HepG2 (cell line): ENCODE results near the gene ANKHD1. TPM values are rescaled to one million over a fixed set of nuclear protein-coding genes. Genes with fewer than 3 reads are reported as not detected.

ENCODE experiments used
- ATF7-NPFF ChIP-seq: sonication (generic); formaldehyde crosslinking; IDR thresholded peaks from 2 replicates; pipeline ENCODE4 v1.8.1; 2023; ENCODE audit warnings: mild to moderate bottlenecking, low read depth, missing genetic modification reagents, moderate library complexity
- CAMTA2 ChIP-seq: sonication (generic); formaldehyde crosslinking; IDR thresholded peaks from 2 replicates; pipeline ENCODE4 v1.4.0; 2020; ENCODE audit warnings: mild to moderate bottlenecking, missing genetic modification reagents, borderline replicate concordance
- CBX5 ChIP-seq: sonication (generic); formaldehyde crosslinking; IDR thresholded peaks from 2 replicates; pipeline ENCODE4 v1.4.0; 2020; ENCODE audit warnings: missing genetic modification reagents, borderline replicate concordance
- TBX3 ChIP-seq: fragments of 450-650 bp; IDR thresholded peaks from 2 replicates; pipeline ENCODE4 v1.6.1; 2017; ENCODE audit warnings: antibody characterized with exemption, mild to moderate bottlenecking, inconsistent platforms, borderline replicate concordance
- ZNF318 ChIP-seq: sonication (generic); formaldehyde crosslinking; IDR thresholded peaks from 2 replicates; pipeline ENCODE4 v1.4.0; 2020; ENCODE audit warnings: mild to moderate bottlenecking, missing genetic modification reagents
- ZNF674 ChIP-seq: sonication (generic); formaldehyde crosslinking; IDR thresholded peaks from 2 replicates; pipeline ENCODE4 v1.5.0; 2020; ENCODE audit warnings: low read depth, mild to moderate bottlenecking, missing genetic modification reagents
- ZNF792 ChIP-seq: IDR thresholded peaks from 2 replicates; pipeline ENCODE4 v1.6.1; 2016
- polyA plus RNA-seq, 8 experiments: library from polyadenylated mRNA; depleted of rRNA in 3 of 8; stranded (reverse) in 7 of 8; unstranded in 1 of 8; fragments of >200 nt; fragmentation: Illumina TruSeq in 4 of 8; extraction: Trizol in 4 of 8; gene quantifications; 2 replicates each; pipeline versions ENCODE4 v1.2.1 to v1.2.3, GENCODE V29; 2011 to 2016; ENCODE audit warnings: low read depth in 4 of 8, missing spikeins in 1 of 8, mixed read lengths in 1 of 8; ENCODE audit not compliant: insufficient read depth in 1 of 8
- total RNA-seq, 5 experiments: library from RNA; depleted of rRNA; stranded (reverse); fragments of >200 nt; fragmentation: Illumina TruSeq; extraction: Trizol; gene quantifications; 2 replicates each; pipeline ENCODE4 v1.2.3, GENCODE V29; 2016; ENCODE audit warnings: low read depth in 1 of 5
- TF ChIP-seq, protein P1 (sequence below), 2 experiments: sonication (generic) in 1 of 2; formaldehyde crosslinking in 1 of 2; IDR thresholded peaks; 2 replicates each; pipeline versions ENCODE4 v1.6.1 to v1.9.0; 2014 to 2022; ENCODE audit warnings: antibody characterized with exemption in 1 of 2, borderline replicate concordance in 1 of 2, inconsistent platforms in 1 of 2, low read depth in 1 of 2, missing genetic modification reagents in 1 of 2
- TF ChIP-seq, protein P2 (sequence below): sonication (generic); formaldehyde crosslinking; IDR thresholded peaks from 2 replicates; pipeline ENCODE4 v1.8.1; 2023; ENCODE audit warnings: mild to moderate bottlenecking, inconsistent platforms, moderate library complexity, missing genetic modification reagents, borderline replicate concordance

The ANKHD1 gene
- total and polyA plus RNA-seq, 2 of the 13 experiments (the other 11 are each of a cell fraction or from before 2014, with no cell fraction given) = 69.9 to 82.0 TPM

DNA sequence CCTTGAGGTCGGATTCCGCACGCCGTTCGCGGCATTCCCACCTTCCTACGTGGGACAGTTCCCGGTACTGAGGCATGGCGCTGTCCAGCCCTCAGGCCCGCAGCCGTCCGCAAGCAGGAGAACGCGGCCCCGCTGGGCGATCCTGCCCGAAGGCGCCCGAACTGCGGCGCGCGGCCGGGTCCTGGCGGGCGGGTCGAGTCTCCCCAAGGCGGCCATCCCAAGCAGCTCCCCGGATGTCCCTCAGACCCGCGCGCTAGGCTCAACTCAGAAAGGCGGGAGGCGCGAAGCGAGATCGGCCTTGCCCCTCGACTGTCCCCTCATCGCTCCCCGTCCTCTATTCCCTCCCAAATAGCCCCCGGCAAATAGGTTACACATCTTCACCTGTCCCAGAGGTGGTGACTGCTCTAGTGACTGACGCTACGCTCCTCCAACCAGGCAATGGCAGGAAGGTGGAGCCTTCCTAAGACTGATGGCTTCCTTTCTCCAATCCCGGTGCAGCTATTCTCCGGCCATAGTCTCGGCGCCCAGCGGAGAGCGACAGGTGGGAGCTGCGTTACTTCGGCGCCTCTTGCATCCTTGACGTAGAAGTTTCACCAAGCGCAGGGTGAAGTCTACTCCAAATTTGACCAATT, 787 bp upstream of the ANKHD1 start (continued):
- TF ChIP-seq, protein P1, sequence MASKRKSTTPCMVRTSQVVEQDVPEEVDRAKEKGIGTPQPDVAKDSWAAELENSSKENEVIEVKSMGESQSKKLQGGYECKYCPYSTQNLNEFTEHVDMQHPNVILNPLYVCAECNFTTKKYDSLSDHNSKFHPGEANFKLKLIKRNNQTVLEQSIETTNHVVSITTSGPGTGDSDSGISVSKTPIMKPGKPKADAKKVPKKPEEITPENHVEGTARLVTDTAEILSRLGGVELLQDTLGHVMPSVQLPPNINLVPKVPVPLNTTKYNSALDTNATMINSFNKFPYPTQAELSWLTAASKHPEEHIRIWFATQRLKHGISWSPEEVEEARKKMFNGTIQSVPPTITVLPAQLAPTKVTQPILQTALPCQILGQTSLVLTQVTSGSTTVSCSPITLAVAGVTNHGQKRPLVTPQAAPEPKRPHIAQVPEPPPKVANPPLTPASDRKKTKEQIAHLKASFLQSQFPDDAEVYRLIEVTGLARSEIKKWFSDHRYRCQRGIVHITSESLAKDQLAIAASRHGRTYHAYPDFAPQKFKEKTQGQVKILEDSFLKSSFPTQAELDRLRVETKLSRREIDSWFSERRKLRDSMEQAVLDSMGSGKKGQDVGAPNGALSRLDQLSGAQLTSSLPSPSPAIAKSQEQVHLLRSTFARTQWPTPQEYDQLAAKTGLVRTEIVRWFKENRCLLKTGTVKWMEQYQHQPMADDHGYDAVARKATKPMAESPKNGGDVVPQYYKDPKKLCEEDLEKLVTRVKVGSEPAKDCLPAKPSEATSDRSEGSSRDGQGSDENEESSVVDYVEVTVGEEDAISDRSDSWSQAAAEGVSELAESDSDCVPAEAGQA (IDR thresholded peaks at IDR 0.05; ENCODE audit: low read depth) = no peak
- TF ChIP-seq, protein P1 (CRISPR knock-in tag; IDR thresholded peaks at IDR 0.05; ENCODE audit: borderline replicate concordance) = 0 out of 2 replicates have a peak, but pooled peaks have one; percentile 17
- TF ChIP-seq ZNF674 (CRISPR knock-in tag) = no peak
- TF ChIP-seq TBX3 = no peak; the same call in 1 of the 2 replicates
- TF ChIP-seq ZNF318 (CRISPR knock-in tag) = no peak; the same call in 1 of the 2 replicates
- TF ChIP-seq CAMTA2 (CRISPR knock-in tag) = peak; percentile 90
- TF ChIP-seq ATF7-NPFF (CRISPR knock-in tag) = peak; percentile 66
- peak; percentile 94 for TF ChIP-seq CBX5 (CRISPR knock-in tag)
- TF ChIP-seq, protein P2, sequence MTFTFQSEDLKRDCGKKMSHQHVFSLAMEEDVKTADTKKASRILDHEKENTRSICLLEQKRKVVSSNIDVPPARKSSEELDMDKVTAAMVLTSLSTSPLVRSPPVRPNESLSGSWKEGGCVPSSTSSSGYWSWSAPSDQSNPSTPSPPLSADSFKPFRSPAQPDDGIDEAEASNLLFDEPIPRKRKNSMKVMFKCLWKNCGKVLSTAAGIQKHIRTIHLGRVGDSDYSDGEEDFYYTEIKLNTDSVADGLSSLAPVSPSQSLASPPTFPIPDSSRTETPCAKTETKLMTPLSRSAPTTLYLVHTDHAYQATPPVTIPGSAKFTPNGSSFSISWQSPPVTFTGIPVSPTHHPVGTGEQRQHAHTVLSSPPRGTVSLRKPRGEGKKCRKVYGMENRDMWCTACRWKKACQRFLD (CRISPR knock-in tag) = peak; percentile 2; the same call in 1 of the 2 replicates
- peak; percentile 61; the same call in 1 of the 2 replicates for TF ChIP-seq ZNF792 (CRISPR knock-in tag)
